Measurements from ENCODE around the gene COCH.

Gene COCH

GRCh38 chr14:30884901-30885300 is 10.5 kb downstream of the COCH start:
- Histone ChIP-seq H4K20me1 (ENCODE audit: insufficient read depth, low read length) (no peaks in the 10 kb centered on the region), H3K27ac (ENCODE audit: low read length) (no peak overlapping the region), H3K27me3 (replicated peaks; ENCODE audit: insufficient read depth, low read length) (no peaks in the 10 kb centered on the region), H3K4me1 (ENCODE audit: low read length) (no peaks in the 10 kb centered on the region), H2AFZ (ENCODE audit: low read length) (no peak overlapping the region), H3K36me3 (replicated peaks; ENCODE audit: insufficient read depth, low read length) (no peaks in the 10 kb centered on the region), H3K79me2 (ENCODE audit: low read length) (no peaks in the 10 kb centered on the region), H3K9ac (ENCODE audit: low read length) (no peak overlapping the region), H3K4me3 (ENCODE audit: low read length) (no peak overlapping the region), H3F3A (ENCODE audit: insufficient read depth, low read length) (no peaks in the 10 kb centered on the region), H3K4me2 (ENCODE audit: low read depth, low read length) (no peak overlapping the region), H3K9me3 (replicated peaks; ENCODE audit: insufficient read depth, low read length) (no peaks in the 10 kb centered on the region), H3K9me2 (replicated peaks; ENCODE audit: insufficient read depth, low read length) (no peaks in the 10 kb centered on the region)
- no peak for DNase-seq
- TF ChIP-seq, protein P1, sequence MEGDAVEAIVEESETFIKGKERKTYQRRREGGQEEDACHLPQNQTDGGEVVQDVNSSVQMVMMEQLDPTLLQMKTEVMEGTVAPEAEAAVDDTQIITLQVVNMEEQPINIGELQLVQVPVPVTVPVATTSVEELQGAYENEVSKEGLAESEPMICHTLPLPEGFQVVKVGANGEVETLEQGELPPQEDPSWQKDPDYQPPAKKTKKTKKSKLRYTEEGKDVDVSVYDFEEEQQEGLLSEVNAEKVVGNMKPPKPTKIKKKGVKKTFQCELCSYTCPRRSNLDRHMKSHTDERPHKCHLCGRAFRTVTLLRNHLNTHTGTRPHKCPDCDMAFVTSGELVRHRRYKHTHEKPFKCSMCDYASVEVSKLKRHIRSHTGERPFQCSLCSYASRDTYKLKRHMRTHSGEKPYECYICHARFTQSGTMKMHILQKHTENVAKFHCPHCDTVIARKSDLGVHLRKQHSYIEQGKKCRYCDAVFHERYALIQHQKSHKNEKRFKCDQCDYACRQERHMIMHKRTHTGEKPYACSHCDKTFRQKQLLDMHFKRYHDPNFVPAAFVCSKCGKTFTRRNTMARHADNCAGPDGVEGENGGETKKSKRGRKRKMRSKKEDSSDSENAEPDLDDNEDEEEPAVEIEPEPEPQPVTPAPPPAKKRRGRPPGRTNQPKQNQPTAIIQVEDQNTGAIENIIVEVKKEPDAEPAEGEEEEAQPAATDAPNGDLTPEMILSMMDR (IDR thresholded peaks at IDR 0.05; ENCODE audit: low read length), result no peak
- TF ChIP-seq EZH2phosphoT487 (IDR thresholded peaks at IDR 0.05; ENCODE audit: low read length), result no peak
- no peak for TF ChIP-seq EZH2 (optimal IDR thresholded peaks at IDR 0.05; ENCODE audit: low read depth, low read length)

DNA sequence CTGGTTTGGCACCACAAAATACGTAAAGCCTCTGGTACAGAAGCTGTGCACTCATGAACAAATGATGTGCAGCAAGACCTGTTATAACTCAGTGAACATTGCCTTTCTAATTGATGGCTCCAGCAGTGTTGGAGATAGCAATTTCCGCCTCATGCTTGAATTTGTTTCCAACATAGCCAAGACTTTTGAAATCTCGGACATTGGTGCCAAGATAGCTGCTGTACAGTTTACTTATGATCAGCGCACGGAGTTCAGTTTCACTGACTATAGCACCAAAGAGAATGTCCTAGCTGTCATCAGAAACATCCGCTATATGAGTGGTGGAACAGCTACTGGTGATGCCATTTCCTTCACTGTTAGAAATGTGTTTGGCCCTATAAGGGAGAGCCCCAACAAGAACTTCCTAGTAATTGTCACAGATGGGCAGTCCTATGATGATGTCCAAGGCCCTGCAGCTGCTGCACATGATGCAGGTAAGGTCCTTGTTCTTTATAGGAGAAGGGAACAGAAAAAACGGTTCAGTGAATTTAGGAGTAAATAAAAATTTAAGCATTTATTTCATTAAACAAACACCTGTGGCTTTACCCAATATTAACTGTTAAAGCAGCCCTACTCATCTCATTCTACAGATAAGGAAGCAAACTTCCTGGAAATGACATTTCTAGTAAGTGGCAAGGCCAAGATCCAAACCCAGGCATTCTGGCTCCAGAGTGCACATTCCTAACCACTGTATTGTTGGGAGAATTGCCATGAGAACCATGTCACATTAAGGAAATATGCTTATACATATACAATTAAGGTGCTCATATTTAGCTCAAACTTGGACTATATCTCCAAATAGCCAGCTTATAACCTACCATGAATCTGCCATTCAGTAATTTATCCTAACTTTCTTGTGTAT is 11.7 kb downstream of the COCH start:
- no peaks in the 10 kb centered on the region for H3K79me2 ChIP-seq (ENCODE audit: low read length)
- no peak overlapping the region for H2AFZ ChIP-seq (ENCODE audit: low read length)
- no peak overlapping the region for H3K4me2 ChIP-seq (ENCODE audit: low read depth, low read length)
- DNase-seq, result no peak
- H3K9me2 ChIP-seq (replicated peaks; ENCODE audit: insufficient read depth, low read length), result no peaks in the 10 kb centered on the region
- TF ChIP-seq EZH2phosphoT487 (IDR thresholded peaks at IDR 0.05; ENCODE audit: low read length), result no peak
- TF ChIP-seq EZH2 (optimal IDR thresholded peaks at IDR 0.05; ENCODE audit: low read depth, low read length), result no peak
- TF ChIP-seq, protein P1 (IDR thresholded peaks at IDR 0.05; ENCODE audit: low read length), result no peak
- no peaks in the 10 kb centered on the region for H3K27me3 ChIP-seq (replicated peaks; ENCODE audit: insufficient read depth, low read length)
- no peak overlapping the region for H3K4me3 ChIP-seq (ENCODE audit: low read length)
- no peak overlapping the region for H3K9ac ChIP-seq (ENCODE audit: low read length)
- H3F3A ChIP-seq (ENCODE audit: insufficient read depth, low read length), result no peaks in the 10 kb centered on the region
- no peaks in the 10 kb centered on the region for H4K20me1 ChIP-seq (ENCODE audit: insufficient read depth, low read length)
- H3K9me3 ChIP-seq (replicated peaks; ENCODE audit: insufficient read depth, low read length), result no peaks in the 10 kb centered on the region
- H3K4me1 ChIP-seq (ENCODE audit: low read length), result no peaks in the 10 kb centered on the region
- H3K27ac ChIP-seq (ENCODE audit: low read length), result no peak overlapping the region
- no peaks in the 10 kb centered on the region for H3K36me3 ChIP-seq (replicated peaks; ENCODE audit: insufficient read depth, low read length)

GRCh38 chr14:30888480-30889243 is 14.3 kb downstream of the COCH start:
- no peak for DNase-seq
- TF ChIP-seq EZH2 (optimal IDR thresholded peaks at IDR 0.05; ENCODE audit: low read depth, low read length) (no peak), EZH2phosphoT487 (IDR thresholded peaks at IDR 0.05; ENCODE audit: low read length) (no peak)
- TF ChIP-seq, protein P1 (IDR thresholded peaks at IDR 0.05; ENCODE audit: low read length), result no peak

More at GRCh38 chr14:30888480-30889243, 14.3 kb downstream of the COCH start:
- no peak overlapping the region for H3K9ac ChIP-seq (ENCODE audit: low read length)
- no peaks in the 10 kb centered on the region for H3F3A ChIP-seq (ENCODE audit: insufficient read depth, low read length)
- no peaks in the 10 kb centered on the region for H3K79me2 ChIP-seq (ENCODE audit: low read length)
- H4K20me1 ChIP-seq (ENCODE audit: insufficient read depth, low read length), result no peaks in the 10 kb centered on the region
- no peaks in the 10 kb centered on the region for H3K9me3 ChIP-seq (replicated peaks; ENCODE audit: insufficient read depth, low read length)
- no peak overlapping the region for H3K27ac ChIP-seq (ENCODE audit: low read length)
- H3K4me3 ChIP-seq (ENCODE audit: low read length), result no peak overlapping the region
- H2AFZ ChIP-seq (ENCODE audit: low read length), result no peak overlapping the region
- H3K36me3 ChIP-seq (replicated peaks; ENCODE audit: insufficient read depth, low read length), result no peaks in the 10 kb centered on the region
- H3K27me3 ChIP-seq (replicated peaks; ENCODE audit: insufficient read depth, low read length), result no peaks in the 10 kb centered on the region
- no peaks in the 10 kb centered on the region for H3K4me1 ChIP-seq (ENCODE audit: low read length)
- no peak overlapping the region for H3K4me2 ChIP-seq (ENCODE audit: low read depth, low read length)
- no peaks in the 10 kb centered on the region for H3K9me2 ChIP-seq (replicated peaks; ENCODE audit: insufficient read depth, low read length)

Data from MM.1S (cell line).